ENCODE measurements around the gene ZCCHC7. TPM values are rescaled to one million over a fixed set of nuclear protein-coding genes. Genes with fewer than 3 reads are reported as not detected.

The ZCCHC7 gene
- total RNA-seq, 1 donor from 2014 or later, result 9.9 TPM

GRCh38 chr9:37336150-37336549 is 215.8 kb downstream of the ZCCHC7 start:
- DNase-seq (ENCODE audit: low read depth in 2 of 2), result no peak

- no peak for DNase-seq (ENCODE audit: low read depth in 2 of 2)
Measured at GRCh38 chr9:37337301-37337890, 217.0 kb downstream of the ZCCHC7 start.

GRCh38 chr9:37338218-37338617 is 217.8 kb downstream of the ZCCHC7 start:
- no peak for DNase-seq (ENCODE audit: low read depth in 2 of 2)

GRCh38 chr9:37339923-37340322 is 219.5 kb downstream of the ZCCHC7 start:
- no peak for DNase-seq (ENCODE audit: low read depth in 2 of 2)

- peak in 1 of 2 donors; percentile 43 for DNase-seq (ENCODE audit: low read depth in 2 of 2)
Measured at GRCh38 chr9:37340961-37341360, 220.6 kb downstream of the ZCCHC7 start.

GRCh38 chr9:37341704-37342103 is 221.3 kb downstream of the ZCCHC7 start:
- no peak for DNase-seq (ENCODE audit: low read depth in 2 of 2)

GRCh38 chr9:37342493-37342892 is 222.1 kb downstream of the ZCCHC7 start:
- DNase-seq (ENCODE audit: low read depth in 2 of 2), result no peak

GRCh38 chr9:37342895-37343294 is 222.5 kb downstream of the ZCCHC7 start:
- DNase-seq (ENCODE audit: low read depth in 2 of 2), result no peak

GRCh38 chr9:37343724-37344123 is 223.3 kb downstream of the ZCCHC7 start:
- DNase-seq (ENCODE audit: low read depth in 2 of 2), result no peak

GRCh38 chr9:37345038-37345437 is 224.7 kb downstream of the ZCCHC7 start:
- no peak for DNase-seq (ENCODE audit: low read depth in 2 of 2)

GRCh38 chr9:37348917-37349316 is 228.5 kb downstream of the ZCCHC7 start:
- no peak for DNase-seq (ENCODE audit: low read depth in 2 of 2)

- no peak for DNase-seq (ENCODE audit: low read depth in 2 of 2)
Measured at GRCh38 chr9:37350486-37351190, 230.3 kb downstream of the ZCCHC7 start.

- DNase-seq (ENCODE audit: low read depth in 2 of 2), result no peak
Measured at GRCh38 chr9:37353791-37354190, 233.4 kb downstream of the ZCCHC7 start.

GRCh38 chr9:37362430-37362829 is 242.1 kb downstream of the ZCCHC7 start:
- no peak for DNase-seq (ENCODE audit: low read depth in 2 of 2)

- no peak for DNase-seq (ENCODE audit: low read depth in 2 of 2)
Measured at GRCh38 chr9:37363124-37363523, 242.8 kb downstream of the ZCCHC7 start.

GRCh38 chr9:37364136-37364535 is 243.8 kb downstream of the ZCCHC7 start:
- no peak for DNase-seq (ENCODE audit: low read depth in 2 of 2)

GRCh38 chr9:37364751-37365360 is 244.5 kb downstream of the ZCCHC7 start:
- DNase-seq (ENCODE audit: low read depth in 2 of 2), result peak in 1 of 2 donors; percentile 18

- no peak for DNase-seq (ENCODE audit: low read depth in 2 of 2)
Measured at GRCh38 chr9:37369671-37370070, 249.3 kb downstream of the ZCCHC7 start.

GRCh38 chr9:37370282-37370681 is 249.9 kb downstream of the ZCCHC7 start:
- no peak for DNase-seq (ENCODE audit: low read depth in 2 of 2)

- no peak for DNase-seq (ENCODE audit: low read depth in 2 of 2)
Measured at GRCh38 chr9:37370968-37371563, 250.7 kb downstream of the ZCCHC7 start.

- DNase-seq (ENCODE audit: low read depth in 2 of 2), result no peak
Measured at GRCh38 chr9:37371565-37372464, 251.4 kb downstream of the ZCCHC7 start.
